ENCODE measurements around the gene HLTF.

Gene HLTF

DNA sequence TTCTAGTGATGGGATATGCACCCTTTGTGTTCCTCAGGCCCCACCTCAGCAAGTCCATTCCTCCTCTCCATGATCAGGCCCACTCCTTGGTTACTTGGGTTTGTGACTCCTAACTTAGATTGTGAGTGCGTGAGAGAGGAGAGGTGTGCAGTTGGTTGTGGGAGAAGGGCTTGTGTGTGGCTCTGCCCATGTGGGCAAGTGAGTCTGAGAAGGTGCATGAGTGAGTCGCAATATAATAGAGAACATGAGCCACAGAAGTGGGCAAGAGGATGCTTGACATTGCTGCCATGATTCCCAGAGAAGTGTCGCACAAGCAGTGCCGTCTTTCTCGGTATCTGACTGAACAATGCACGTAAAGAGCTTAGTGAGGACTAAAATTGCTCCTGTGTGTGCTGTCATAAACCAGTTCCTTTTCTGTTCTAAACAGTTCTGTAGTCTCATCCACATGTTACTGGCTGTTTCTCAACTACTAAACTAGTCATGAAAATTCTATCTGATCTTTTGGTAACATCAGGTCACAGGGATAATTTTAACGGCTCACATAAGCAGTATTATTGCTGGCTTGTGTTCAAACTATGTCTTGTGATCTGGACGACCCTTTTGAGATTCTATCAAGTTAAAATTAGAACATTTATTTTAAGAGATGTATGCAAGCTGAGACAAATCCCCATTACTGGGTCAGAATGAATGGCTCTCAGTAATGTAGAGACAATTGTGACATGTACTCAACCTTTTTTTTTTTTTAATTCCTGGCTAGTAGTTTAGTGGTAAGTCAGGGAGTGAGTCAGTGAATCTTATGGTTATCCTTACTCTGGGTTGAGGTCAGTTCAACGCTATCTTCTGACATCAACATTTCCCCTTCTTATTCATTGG is 69.4 kb downstream of the HLTF start:
- DNase-seq, result no peak

DNA sequence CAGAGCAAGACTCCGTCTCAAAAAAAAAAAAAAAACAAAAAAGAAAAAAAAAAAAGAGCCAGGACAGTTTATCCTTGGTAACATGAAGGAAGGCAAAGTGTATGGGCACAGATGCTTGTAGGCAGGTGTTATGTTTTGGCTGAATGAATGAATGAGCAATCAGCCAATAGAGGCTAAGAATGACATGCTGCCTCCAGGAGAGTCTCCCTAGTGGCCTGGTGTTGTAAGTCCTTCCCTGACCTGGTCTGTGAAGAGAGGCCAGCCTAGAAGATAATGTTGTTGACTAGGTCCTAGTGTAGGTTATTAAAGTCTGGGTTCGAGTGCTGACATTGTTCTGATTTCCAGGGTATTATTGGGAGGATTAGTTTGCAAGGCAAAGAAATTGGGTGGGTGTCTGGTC is 70.1 kb downstream of the HLTF start:
- no peak for DNase-seq

DNA sequence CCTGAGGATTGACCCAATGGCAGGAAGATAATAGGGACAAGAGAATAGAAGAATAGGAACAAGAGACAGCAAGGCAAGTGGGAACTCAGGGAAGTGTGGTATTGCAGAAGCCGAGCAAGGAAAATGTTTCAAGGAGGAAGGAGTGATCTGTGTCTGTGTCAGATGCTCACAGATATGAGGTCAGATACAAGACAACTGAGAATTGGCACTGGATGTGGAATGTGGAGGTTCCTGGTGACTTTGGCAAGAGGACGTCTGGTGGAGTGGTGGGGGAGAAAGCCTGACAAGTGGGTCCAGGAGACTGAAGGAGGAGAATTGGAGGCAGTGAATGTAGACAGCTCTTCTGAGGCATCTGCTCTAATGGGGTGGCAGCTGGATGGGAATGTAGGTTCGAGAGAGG is 70.9 kb downstream of the HLTF start:
- DNase-seq, result no peak

DNA sequence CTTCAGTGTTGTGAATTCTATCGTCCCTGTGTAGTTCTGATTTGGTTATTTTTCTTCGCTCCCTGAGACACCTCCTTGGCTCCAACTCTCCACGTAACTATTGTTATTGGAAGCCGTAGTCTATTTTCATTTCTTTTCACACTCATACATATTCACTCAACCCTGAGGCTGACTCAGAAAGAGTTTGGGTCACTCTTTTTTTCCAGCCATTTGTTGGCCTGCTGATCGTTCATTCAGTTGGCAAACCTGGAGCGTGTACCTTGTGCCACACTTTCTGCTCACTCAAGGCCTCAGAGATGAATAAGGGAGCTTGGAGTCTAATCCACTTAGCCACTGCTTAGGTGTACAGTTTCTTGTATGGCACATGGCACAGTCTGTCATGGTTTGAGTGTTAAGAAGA is 72.6 kb downstream of the HLTF start:
- no peak for DNase-seq

DNA sequence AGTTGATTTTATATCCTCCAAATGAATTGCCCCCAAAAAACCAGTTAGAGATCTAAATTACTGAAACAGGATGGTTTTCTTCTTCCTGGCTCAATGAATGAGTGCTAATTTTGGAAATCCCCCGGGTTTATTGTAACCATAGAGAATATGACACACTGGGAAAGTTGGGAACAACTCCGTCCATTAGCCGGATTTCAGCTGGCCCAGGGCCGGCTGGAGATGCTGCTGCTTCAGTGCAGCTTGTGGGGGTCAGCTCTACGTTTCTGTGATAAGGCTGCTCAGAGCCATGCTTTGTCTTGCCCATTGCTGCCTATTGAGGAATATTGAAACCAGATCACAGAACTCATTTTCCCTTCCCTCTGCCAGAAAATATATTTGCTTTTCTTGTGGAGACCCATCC is 74.7 kb downstream of the HLTF start:
- DNase-seq, result no peak

DNA sequence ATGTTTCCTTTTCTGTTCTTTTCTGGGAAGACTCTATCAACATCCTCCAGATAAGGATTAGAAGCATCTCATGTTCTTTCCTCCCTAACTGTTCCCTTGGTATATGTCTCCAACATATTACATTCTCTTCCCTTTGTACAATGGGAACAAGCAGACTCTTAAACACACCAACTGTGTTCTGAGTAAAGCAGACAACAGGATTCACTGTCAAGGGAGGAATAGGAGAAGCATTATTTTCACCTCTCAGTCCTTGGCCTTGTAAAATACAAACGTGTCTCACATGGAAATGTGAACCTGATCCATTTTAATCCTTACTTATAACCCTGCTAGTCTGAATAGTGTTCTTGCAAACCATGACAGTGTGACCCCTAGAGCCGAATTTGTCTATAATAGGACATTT is 75.4 kb downstream of the HLTF start:
- DNase-seq, result no peak

DNA sequence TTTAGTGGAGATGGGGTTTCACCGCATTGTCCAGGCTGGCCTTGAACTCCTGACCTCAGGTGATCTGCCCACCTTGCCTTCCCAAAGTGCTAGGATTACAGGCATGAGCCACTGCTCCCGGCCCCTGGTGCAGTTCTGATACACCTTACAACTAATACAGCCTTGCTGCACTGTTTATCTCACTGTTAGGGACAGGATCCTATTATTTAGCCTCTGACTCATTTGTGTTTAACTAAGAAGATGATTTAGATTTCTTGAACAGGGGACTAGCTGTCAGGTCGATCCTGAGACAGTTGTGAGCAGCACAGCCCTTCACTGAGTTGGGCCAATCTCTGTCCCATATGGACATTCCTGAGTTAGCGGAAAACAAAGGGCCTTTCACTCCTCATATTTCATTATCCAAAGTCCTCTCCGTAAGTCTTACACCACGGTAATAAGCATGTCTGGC is 75.8 kb downstream of the HLTF start:
- DNase-seq, result no peak

DNA sequence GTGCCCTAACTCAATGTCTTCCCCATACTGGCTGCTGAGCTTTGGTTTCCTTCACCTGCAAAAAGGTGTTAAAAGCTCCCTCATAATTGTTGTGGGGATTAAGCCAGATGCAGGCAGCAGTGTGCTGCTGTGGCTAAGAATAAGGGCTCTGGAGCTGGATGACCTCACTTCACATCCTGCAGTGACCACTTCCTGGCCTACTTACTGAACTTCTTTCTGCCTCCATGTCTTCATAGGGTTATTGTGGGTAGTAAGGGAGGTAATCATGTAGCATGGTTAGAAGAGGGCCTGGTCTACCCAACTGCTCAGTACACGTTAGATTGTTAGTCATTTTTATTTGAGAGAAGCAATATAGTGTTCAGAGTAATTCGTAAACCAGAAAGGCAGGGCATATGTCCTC is 76.6 kb downstream of the HLTF start:
- no peak for DNase-seq

DNA sequence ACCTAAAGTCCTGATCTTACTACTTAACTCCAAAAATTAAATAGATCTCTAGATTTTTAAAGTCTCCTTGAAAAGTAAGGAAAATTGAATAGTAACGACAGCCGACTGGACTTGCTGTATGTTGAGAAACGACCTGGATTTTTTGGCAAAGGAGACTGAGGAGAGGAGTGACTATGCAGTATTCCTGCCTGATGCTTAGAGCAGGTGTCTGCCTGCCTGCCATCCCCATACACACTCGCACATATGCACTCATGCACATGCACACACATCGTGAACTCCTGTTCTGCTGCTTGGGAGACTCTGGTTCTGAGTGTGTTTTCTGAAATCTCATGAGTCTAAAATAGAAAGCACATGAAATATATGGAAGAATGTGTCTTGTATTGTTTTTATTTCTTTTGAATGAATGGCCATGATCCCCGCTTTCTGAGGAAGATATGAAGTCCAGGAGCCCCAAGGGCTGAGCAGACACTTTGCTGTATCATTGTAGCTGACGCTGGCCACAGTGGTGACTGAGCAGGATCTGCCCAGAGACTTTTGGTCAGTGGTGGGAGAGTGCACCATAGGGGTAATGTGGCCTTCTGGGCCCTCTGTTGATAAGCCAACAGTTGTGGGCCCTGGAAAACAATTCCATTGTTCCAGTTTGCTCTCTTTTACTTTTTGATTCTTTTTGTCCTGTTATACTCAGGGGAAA is 78.6 kb downstream of the HLTF start:
- DNase-seq, result no peak

DNA sequence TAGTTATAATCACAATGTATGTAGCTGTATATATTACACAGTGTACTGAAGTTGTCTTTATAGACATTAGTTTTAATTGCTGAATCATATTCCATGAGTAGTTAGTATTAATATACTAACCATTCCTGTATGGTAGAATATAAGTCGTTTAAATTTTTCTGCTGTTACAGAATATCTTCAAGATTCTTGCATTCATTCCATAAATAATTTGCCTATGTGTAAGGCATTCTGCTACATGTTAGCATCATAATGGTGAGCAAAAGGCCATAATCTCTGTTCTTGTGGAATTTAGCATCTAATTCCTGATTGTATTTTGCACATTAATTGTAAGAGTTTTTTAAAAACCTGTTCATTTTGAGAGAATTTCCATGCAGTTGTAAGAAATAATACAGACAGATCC is 80.9 kb downstream of the HLTF start:
- DNase-seq, result no peak

DNA sequence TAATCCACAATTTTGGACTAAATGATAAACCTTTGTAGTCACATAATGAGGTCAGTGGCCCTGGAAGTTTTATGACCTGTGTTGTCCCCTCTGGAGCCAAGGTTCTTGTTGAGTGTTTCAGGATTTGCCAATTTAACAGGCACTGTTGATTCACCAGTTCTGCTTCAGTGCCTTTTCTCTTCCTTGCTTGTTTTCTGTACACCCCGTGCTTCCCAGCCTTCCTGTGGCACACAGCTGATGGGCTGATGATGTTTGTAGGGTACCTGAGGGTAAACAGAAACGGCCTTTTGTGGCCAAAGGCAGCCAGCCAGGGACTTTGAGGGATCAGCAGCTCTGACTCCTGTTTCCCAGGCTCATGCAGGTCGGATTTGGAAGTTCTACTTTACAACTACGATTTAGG is 81.7 kb downstream of the HLTF start:
- no peak for DNase-seq

DNA sequence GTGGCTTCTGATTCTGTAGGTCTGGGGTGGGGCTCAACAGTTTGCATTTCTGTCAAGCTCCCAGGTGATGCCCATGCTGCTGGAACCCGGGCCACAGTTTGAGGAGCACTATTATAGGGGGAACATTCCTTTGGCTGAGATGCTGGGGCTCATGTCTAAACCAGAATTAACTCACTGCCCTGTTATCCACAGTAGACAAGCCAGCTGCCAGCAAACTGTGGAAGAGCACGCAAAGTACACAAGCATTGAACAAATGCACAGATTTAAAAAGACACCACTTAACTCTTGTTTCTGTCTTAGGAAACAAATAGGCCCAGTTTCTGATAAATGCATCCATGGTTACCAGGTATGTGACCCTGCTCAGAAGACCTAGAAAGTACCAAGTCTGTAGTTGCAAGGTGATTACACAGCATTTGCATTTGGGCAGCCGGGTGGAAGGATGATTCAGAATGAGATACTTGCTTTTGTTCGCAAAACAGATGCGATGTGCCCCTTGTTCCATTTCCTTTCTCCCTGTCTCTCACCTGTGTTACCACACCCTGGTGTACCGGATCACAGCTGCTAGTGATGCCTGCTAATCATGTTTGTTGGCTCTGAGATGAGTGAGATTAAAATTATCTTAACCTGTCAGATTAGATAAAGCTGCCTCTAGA is 82.6 kb downstream of the HLTF start:
- no peak for DNase-seq

DNA sequence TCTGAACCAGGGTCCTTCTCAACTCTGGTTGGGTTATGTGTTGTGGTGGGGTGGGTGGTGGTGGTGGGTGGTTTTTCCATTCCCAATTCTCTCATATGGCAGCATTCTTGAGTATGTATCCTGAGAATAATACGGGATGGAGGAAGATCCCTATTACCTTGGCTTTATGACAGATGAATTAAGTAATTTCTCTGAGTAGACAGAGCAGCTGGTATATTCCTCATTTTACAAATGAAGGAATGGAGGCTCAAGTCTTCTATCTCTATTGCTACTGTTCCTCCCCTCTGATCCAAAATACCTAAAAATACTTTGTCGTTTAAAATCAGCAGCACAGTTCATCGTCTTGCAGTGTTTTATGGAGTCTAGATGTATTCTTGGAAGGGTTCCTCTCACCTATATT is 84.6 kb downstream of the HLTF start:
- DNase-seq, result no peak

DNA sequence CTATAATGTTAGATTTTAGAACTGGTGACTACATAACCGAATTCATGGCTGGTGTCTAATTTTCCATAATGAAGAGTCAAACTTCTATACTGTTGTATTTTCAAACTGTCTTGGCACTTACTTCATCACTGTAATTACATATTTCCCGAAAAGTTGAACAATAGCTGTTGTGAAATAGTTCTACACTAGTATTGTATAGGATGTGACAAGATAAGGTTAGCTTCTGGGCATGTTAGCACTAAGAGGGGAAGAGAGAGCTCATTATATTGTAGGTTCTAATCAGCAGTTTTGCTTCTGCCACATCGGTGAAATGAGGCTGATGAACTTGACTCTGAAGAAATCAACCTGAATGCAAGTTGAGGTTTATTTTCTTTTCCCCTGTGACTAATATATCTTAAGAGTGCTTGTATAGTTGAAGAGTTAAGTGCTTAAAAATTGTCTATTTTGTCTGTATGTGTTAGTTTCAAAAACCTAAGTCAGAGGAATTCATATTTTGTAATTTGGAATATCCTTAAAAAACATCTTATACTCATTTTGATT is 86.1 kb downstream of the HLTF start:
- no peak for DNase-seq

DNA sequence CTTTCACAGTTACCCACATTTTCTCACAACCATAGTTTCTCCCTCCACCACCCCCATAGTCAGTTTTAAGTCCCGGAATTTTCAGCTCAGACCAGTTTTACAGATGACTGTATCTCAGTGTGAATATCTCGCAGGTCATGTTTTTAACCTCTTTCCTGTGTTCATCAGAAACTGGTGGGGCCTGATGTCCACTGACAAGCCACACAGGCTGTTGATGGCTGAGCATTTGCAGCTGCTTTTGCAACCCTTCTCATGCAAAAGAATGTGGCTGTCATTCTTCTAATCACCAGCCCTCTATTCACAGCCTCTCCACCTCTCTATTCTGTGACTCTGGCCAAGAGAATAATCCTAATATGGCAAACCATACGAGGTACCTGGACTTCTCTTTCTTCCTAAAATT is 86.5 kb downstream of the HLTF start:
- no peak for DNase-seq

DNA sequence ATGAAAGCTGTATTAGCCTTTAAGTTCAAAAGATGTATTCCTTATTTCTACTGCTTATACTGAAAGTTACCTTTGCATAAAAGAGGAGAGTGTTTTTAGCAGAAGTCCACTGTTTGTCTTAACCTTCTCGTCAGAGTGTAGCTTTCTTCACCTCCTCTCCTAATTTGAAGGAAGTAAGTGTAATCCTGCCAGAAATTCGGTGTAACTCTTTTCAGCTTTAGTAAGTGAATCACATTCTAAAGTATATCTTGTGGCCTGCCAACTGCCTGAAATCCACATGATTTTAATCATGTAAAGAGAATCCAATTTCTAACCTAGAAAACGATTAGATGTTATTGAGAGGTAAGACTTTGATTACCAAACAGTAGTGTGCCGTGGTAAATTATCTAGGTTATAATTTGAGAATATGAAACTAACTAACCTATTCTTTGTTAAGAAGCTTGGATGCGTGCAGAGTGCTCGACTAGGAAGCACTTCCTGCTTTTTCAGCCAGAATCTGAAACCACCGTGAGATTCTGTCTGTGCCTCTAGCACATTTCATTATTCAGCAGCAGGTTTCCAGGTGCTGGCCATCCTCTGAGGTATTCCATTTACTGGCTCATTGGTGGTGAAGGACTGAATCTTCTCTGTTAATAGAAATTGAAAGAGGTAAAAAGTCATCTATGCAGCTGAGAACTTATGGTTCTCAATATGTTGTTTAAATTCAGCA is 87.5 kb downstream of the HLTF start:
- DNase-seq, result no peak

DNA sequence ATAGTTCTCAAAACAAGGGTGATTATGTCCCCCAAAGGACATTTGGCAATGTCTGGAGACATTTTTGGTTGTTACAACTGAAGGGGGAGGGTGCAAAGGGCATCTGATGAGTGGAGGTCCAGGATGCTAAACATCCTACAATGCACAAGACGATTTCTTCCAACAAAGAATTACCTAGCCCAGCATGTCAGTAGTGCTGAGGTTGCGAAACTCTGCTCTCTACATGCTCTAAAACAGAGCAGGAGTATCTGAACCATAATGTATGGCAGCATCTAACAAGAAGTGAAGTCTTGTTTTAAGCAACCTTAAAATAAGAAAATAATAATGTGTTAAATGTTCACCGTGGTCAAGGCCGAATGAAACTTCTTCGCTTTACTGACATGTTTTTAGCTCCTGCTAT is 88.0 kb downstream of the HLTF start:
- no peak for DNase-seq

DNA sequence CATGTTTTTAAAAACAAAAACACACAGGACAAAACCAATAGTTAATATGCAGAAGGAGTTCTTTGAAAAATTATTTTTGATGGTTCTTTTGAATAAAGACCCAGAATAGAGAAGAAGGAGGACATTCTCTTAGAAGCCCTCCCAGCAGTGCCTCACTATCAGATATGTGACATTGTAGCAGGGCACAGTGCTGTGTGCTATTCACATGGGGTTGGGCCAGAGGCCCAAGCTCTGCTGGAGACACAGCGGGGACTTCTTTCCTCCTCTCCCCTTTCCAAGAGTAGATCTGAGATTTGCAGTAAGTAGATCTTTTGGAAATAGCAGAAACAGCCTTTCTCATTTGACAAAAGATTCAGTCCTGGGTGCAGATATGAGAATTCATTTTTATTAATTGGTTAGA is 88.7 kb downstream of the HLTF start:
- DNase-seq, result no peak

DNA sequence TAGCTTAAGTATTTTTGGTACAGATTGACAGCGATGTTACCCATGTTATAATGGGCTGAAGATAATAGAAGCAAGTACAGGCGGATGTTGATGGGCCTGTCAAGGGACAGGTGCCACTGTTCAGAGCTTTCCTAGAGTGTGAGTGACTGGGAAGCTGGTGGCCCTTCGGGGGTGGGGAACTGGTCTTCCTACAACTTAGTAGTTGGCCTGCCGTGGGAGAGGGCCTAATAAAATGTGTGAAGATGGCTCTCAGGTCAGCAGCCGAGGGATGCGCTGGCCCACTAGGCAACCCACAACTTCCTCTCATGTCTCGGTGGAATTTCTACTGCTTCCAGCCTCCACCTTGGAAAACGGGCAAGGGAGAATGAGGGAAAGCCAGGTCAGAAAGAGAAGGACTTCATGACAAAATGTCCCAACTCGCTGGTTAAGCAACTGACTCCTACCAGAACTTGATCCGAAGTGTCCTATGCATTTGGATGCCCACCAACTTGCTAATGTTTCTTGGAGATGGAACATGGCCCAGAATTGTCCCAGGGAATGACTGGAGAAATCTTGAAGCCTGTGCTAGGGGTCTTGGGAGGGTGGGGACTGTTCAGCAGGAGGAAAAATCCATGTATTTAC is 93.6 kb downstream of the HLTF start:
- no peak for DNase-seq

DNA sequence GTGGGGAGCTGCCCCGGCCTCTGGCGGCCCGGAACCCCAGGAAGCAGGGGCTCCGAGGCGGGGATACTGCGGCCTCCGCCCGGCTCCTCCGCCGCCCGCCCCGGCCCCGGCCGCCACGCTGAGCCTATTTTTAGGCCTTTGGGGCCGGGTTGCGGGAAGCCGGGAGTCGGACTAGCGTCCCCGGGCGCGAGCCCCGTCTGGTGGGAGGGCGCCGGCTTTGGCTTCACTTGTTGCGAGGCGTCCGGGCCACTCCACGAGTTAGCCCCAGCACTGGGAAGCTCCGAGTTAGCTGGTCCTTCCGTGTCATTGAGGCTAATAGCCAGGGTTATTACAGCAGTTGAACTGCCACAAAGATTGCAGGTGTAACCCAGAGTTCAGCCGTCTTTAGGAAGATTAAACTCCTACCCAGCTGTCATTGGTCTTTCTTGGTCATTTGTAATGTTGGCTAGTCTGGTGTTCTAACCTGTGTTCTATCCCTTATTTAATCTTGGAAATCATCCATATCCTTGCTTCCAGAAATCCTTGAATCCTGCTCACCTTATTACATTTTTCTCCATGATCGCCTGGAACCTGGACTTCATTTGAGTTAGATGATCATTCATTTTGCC is 94.2 kb downstream of the HLTF start:
- DNase-seq, result peak in 1 of 2 experiments; percentile 6

DNA sequence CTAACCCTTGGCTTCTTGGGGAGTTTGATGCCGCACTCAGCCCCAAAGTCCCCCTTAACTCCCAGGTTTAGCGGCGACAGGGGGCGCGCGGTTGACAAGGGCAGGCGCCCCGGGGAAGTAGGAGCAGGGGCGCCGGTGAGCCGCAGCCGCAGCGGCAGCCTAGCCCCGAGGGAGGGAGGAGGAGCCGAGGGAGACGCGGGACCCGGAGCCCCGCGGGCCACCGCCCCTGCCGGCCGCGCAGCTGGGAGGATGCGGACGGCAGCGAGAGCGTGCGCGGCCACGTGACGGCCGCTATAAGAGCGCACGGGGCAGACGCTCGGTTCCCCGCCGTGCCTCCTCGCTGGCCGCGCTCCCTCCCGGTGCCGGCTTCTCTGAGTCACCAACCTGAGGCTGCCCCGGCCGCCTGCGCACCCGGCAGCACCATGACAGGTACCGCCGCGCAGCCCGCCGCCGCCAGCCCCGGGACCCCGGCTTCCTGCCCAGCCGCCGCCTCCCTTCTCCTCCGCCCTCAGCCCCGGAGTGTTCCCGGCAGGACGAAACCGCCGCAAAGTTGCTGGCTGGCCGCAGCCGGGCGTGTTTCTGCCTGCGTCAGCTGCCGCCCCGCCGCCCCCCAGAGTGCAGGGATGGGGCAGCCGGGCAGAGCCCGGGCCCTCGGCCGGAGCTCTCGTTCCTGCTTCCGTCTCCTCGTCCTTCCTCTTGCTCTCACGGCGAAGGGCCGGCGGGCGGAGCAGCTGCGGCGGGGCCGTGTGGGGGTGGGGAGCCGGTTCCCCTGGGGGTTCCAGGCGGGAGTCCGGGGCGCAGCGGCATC is 94.9 kb downstream of the HLTF start, which contains the start of gene GYG1:
TSS of gene GYG1 (plus strand) at position 322 of the 808 bp plus-strand sequence. CDS start at position 423, 101 bp downstream.
- peak; percentile 21 to 26 for DNase-seq
